ENCODE measurements around the gene NUDT8. TPM values are rescaled to one million over a fixed set of nuclear protein-coding genes. Genes with fewer than 3 reads are reported as not detected.

NUDT8 gene, protein sequence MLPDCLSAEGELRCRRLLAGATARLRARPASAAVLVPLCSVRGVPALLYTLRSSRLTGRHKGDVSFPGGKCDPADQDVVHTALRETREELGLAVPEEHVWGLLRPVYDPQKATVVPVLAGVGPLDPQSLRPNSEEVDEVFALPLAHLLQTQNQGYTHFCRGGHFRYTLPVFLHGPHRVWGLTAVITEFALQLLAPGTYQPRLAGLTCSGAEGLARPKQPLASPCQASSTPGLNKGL
- total RNA-seq (2022) (3.6 and 6.9 TPM in 2 replicates), Bru-seq, nascent RNA (percentile 18 among the genes with signal in this experiment), BruChase-seq, experiment 1, labeled RNA remaining after a 6-hour chase (percentile 39 among the genes with signal in this experiment), BruChase-seq, experiment 2, labeled RNA remaining after a 2-hour chase (percentile 28 among the genes with signal in this experiment)
- long read RNA-seq, transcript NUDT8-202 (4 exons, 728 nt), result major isoform, 12 of 12 reads
- long read RNA-seq, partial matches to known transcripts, result 0 of 12 reads
- long read RNA-seq, other reads (novel, unspliced or antisense), result 0 of 12 reads

DNA sequence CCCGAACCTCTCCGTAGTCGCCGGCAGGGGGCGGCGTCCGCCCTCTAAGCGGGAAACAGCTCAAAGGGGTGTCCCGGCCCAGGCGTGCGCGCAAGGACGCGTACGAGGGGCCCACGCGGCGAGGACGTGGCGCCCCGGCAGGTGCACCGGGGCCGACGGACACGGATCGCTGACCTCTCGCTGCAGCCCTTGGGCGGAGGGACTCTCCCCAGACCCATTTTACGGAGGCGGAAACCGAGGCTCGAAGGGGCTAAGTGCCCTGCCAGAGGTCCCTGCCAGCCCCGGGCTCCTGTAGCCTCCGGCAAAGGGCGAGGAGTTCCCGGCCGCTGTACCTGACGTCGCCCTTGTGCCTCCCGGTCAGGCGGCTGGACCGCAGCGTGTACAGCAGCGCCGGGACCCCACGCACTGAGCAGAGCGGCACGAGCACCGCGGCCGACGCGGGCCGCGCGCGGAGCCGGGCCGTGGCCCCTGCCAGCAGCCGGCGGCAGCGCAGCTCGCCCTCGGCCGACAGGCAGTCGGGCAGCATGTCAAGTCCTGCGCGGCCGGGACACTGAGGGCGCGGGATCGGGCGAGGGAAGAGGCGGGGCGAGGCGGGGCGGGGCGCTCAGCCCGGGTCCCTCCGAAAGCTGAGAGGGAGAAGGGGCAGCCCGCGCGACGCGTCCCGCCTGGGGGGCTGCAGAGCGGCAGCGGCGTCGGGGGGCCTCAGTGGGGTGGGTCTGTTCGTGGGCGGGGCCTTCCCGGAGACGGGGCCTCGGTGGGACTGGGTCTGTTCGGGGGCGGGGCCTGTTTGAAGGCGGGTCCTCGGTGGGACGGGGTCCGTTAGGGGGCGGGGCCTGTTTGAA, at the start of gene NUDT8:
NUDT8 (minus strand) TSS at position 552 of the 842 bp plus-strand sequence; CDS start at position 526, 26 bp downstream.
- intact Hi-C loops (cut with micrococcal nuclease), result loop anchor here (1.0 to 5.0 kb wide), 4 partner anchors 29 to 163 kb away; no protein-coding TSS in a partner anchor
- POLR2A ChIA-PET, result interaction anchor here (0.6 to 2.8 kb wide), 10 partner anchors 21 to 692 kb away, joined by 3 to 20 read pairs (median 5); partner anchors contain the start of gene GSTP1
- DNase-seq (ENCODE audit: unreplicated experiment), result peak; percentile 85
- Mint-ChIP-seq H3K36me3 (ENCODE audit: insufficient read depth, unreplicated experiment) (no peaks in the 10 kb centered on the region), H3K4me1 (ENCODE audit: insufficient read depth, unreplicated experiment) (no peaks in the 10 kb centered on the region), H3K4me3 (ENCODE audit: unreplicated experiment) (peak within 1 kb of the TSS; percentile 79), H3K9me3 (ENCODE audit: unreplicated experiment) (no peaks in the 10 kb centered on the region), H3K27ac (ENCODE audit: low read depth, unreplicated experiment) (peak within 1 kb of the TSS; percentile 52), H3K27me3 (ENCODE audit: insufficient read depth, unreplicated experiment) (no peaks in the 10 kb centered on the region)
- TF ChIP-seq, protein P1, sequence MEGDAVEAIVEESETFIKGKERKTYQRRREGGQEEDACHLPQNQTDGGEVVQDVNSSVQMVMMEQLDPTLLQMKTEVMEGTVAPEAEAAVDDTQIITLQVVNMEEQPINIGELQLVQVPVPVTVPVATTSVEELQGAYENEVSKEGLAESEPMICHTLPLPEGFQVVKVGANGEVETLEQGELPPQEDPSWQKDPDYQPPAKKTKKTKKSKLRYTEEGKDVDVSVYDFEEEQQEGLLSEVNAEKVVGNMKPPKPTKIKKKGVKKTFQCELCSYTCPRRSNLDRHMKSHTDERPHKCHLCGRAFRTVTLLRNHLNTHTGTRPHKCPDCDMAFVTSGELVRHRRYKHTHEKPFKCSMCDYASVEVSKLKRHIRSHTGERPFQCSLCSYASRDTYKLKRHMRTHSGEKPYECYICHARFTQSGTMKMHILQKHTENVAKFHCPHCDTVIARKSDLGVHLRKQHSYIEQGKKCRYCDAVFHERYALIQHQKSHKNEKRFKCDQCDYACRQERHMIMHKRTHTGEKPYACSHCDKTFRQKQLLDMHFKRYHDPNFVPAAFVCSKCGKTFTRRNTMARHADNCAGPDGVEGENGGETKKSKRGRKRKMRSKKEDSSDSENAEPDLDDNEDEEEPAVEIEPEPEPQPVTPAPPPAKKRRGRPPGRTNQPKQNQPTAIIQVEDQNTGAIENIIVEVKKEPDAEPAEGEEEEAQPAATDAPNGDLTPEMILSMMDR (IDR thresholded peaks at IDR 0.05; ENCODE audit: unreplicated experiment), result peak; percentile 88
- CTCF ChIA-PET, result interaction anchor here (0.6 to 5.0 kb wide), 12 partner anchors 9 to 61 kb away, joined by 3 to 50 read pairs (median 6); no protein-coding TSS in a partner anchor
- BruUV-seq (replicated peaks), result no TSS peak

DNA sequence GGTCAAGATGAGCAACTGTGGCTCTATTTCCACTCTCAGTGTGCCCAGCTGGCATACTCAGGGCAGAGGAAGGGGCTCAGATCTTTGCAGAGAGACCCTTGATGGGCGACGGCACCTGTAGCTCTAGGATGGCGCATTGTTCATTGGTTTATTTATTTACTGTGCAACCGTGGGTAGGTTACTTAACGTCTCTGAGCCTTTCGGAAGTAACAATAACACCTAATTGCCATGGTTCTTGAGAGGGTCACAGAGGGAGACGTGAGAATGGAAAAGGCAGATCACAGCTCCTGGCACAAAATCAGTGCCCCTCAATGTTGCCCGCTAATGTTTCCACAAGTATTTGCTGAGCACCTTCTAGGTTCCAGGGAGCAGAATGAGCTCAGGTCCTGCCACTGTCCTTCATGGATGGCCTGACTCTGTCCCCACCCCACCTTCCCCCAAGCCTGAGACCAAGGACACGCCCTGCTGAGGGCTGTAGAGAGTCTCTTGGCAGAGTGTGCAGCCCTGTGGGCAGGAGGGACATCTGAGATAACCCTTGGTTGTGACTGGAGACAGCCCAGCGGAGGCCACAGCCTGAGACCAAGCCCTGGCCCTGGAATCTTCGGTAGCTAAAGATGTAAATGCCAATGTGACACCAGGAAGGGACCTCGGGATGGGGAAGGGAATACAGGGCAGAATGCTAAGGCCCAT, 45.5 kb upstream of the NUDT8 start:
- H3K4me1 Mint-ChIP-seq (ENCODE audit: insufficient read depth, unreplicated experiment), result no peaks in the 10 kb centered on the region
- BruUV-seq (replicated peaks), result no TSS peak
- H3K4me3 Mint-ChIP-seq (ENCODE audit: unreplicated experiment), result no peak overlapping the region
- peaks cover 8% of the 10 kb centered on the region for H3K9me3 Mint-ChIP-seq (ENCODE audit: unreplicated experiment)
- ChIA-PET POLR2A (no interaction called here), CTCF (interaction anchor here (0.5 to 1.3 kb wide), 6 partner anchors 8 to 102 kb away, joined by 3 to 6 read pairs (median 4); partner anchors contain the start of gene NUDT8)
- no peaks in the 10 kb centered on the region for H3K36me3 Mint-ChIP-seq (ENCODE audit: insufficient read depth, unreplicated experiment)
- H3K27me3 Mint-ChIP-seq (ENCODE audit: insufficient read depth, unreplicated experiment), result peaks cover 49% of the 10 kb centered on the region
- intact Hi-C loops (cut with micrococcal nuclease), result no loop called here
- TF ChIP-seq, protein P1 (IDR thresholded peaks at IDR 0.05; ENCODE audit: unreplicated experiment), result no peak
- no peak for DNase-seq (ENCODE audit: unreplicated experiment)
- no peak overlapping the region for H3K27ac Mint-ChIP-seq (ENCODE audit: low read depth, unreplicated experiment)

DNA sequence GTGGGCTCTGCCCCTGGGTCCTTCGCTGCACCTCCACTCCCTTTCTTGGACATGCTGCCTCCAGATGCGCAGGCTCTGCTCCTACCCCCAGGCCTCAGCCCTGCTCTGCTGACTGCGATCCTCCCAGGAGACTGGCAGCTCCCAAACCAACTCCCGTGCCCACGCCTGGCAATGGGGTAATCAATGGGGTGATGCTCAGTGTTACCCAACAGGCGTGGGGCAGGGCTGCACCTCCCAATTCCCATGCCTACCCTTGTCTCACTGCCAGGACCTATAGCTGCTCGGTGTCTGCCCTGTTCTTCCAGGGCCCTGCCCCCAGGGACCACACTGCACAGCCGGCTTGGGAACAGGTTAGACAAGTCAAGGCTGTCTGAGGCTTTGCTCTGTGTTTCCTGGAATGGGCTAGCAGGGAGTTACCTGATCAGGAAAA, 44.7 kb upstream of the NUDT8 start, which contains the start of gene ALDH3B2:
ALDH3B2 (minus strand) TSS at position 182 of the 430 bp plus-strand sequence. CDS start 7,688 bp downstream, outside the sequence.
- no peak within 1 kb of the TSS for H3K27ac Mint-ChIP-seq (ENCODE audit: low read depth, unreplicated experiment)
- H3K36me3 Mint-ChIP-seq (ENCODE audit: insufficient read depth, unreplicated experiment), result no peaks in the 10 kb centered on the region
- peaks cover 49% of the 10 kb centered on the region for H3K27me3 Mint-ChIP-seq (ENCODE audit: insufficient read depth, unreplicated experiment)
- intact Hi-C loops (cut with micrococcal nuclease), result no loop called here
- no peak within 1 kb of the TSS for H3K4me3 Mint-ChIP-seq (ENCODE audit: unreplicated experiment)
- peaks cover 8% of the 10 kb centered on the region for H3K9me3 Mint-ChIP-seq (ENCODE audit: unreplicated experiment)
- peak; percentile 30 for DNase-seq (ENCODE audit: unreplicated experiment)
- BruUV-seq (replicated peaks), result no TSS peak
- TF ChIP-seq, protein P1 (IDR thresholded peaks at IDR 0.05; ENCODE audit: unreplicated experiment), result no peak
- H3K4me1 Mint-ChIP-seq (ENCODE audit: insufficient read depth, unreplicated experiment), result no peaks in the 10 kb centered on the region
- CTCF ChIA-PET, result interaction anchor here (0.5 to 1.3 kb wide), 4 partner anchors 12 to 39 kb away, joined by 3 to 5 read pairs (median 4); no protein-coding TSS in a partner anchor
- POLR2A ChIA-PET, result no interaction called here
